Skeletal muscle tissue (tissue), 4 donors: ENCODE data around the gene PTPN12. TPM values are rescaled to one million over a fixed set of nuclear protein-coding genes. Genes with fewer than 3 reads are reported as not detected.
"Not testable (repeated sequence)": the region's sequence is repeated elsewhere in the genome, so short reads cannot be mapped to it uniquely, and the experiment has no call there.

Experiments
- H3K27ac ChIP-seq: one replicate; pipeline ENCODE4 v1.7.0; 2013; ENCODE audit warnings: mild to moderate bottlenecking, low read depth, low read length, inconsistent platforms
- H3K27me3 ChIP-seq, 3 donors: one replicate each; pipeline ENCODE4 v1.7.0; 2013; ENCODE audit warnings: low read length in 3 of 3; ENCODE audit not compliant: control insufficient read depth in 3 of 3, insufficient read depth in 3 of 3
- H3K36me3 ChIP-seq, 3 donors: one replicate each; pipeline ENCODE4 v1.7.0; 2013; ENCODE audit warnings: low read length in 3 of 3; ENCODE audit not compliant: control insufficient read depth in 3 of 3, insufficient read depth in 3 of 3
- H3K4me1 ChIP-seq, 3 donors: one replicate each; pipeline ENCODE4 v1.7.0; 2013; ENCODE audit warnings: low read length in 3 of 3, mild to moderate bottlenecking in 3 of 3; ENCODE audit not compliant: control insufficient read depth in 3 of 3, insufficient read depth in 3 of 3
- H3K4me3 ChIP-seq, 3 donors: one replicate each; pipeline ENCODE4 v1.7.0; 2013; ENCODE audit warnings: low read length in 3 of 3
- H3K9ac ChIP-seq, 3 donors: one replicate each; pipeline ENCODE4 v1.7.0; 2013; ENCODE audit warnings: low read length in 3 of 3, mild to moderate bottlenecking in 3 of 3, moderate library complexity in 2 of 3, low read depth in 1 of 3
- H3K9me3 ChIP-seq, 3 donors: one replicate each; pipeline ENCODE4 v1.7.0; 2013; ENCODE audit warnings: low read length in 3 of 3; ENCODE audit not compliant: control insufficient read depth in 3 of 3
- total RNA-seq: library from RNA; depleted of rRNA; stranded (reverse); fragments of >200 nt; gene quantifications from one replicate; pipeline ENCODE4 v1.2.3, GENCODE V29; 2014
- donor health status: Osteomylitis.

The PTPN12 gene
- 93.9 TPM for total RNA-seq

DNA sequence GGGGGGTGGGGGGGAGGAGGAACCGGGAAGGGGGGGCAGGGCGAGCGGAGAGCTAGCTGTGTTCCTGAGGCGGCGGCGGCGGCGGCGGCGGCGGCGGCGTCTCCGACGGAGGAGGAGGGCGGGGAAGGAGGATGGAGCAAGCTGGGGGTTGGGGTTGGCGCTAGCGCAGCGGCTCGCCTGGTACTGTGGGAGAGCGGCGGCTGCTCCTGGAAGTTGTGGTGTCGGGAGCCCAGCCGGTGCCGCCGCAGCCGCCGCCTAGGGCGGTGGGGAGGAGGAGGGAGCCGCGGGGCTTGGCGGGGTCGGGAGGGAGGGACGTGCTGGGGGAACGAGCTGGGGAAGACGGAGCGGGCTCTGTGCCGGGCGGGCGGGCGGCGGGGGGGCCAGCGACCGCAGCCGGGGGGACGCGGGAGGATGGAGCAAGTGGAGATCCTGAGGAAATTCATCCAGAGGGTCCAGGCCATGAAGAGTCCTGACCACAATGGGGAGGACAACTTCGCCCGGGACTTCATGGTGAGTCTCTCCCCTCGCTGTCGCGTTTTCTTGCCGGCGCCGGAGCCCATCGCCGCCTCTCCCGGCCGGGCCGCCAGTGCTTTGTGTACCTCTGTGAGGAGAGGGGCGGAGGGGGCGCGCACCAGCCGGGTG, at the start of gene PTPN12:
TSS of gene PTPN12 (plus strand) at position 160 of the 642 bp plus-strand sequence. CDS start at position 412, 252 bp downstream.
- Histone ChIP-seq H3K27me3 (no peaks in the 10 kb centered on the region), H3K9ac (peak within 1 kb of the TSS; percentile 93 to 99 (median 98)), H3K27ac (peak within 1 kb of the TSS; percentile 96), H3K36me3 (no peaks in the 10 kb centered on the region), H3K4me3 (peak within 1 kb of the TSS; percentile 93 to 97 (median 94)), H3K4me1 (peaks cover 0 to 10% (median 8%) of the 10 kb centered on the region in 3 donors), H3K9me3 (no peaks in the 10 kb centered on the region)

GRCh38 chr7:77488986-77489385, 48.1 kb upstream of the PTPN12 start:
- H3K9me3 ChIP-seq: no peaks in the 10 kb centered on the region
- no peak overlapping the region for H3K27ac ChIP-seq
- no peaks in the 10 kb centered on the region for H3K4me1 ChIP-seq
- H3K36me3 ChIP-seq: no peaks in the 10 kb centered on the region
- H3K27me3 ChIP-seq: no peaks in the 10 kb centered on the region
- no peak overlapping the region for H3K4me3 ChIP-seq
- no peak overlapping the region for H3K9ac ChIP-seq

DNA sequence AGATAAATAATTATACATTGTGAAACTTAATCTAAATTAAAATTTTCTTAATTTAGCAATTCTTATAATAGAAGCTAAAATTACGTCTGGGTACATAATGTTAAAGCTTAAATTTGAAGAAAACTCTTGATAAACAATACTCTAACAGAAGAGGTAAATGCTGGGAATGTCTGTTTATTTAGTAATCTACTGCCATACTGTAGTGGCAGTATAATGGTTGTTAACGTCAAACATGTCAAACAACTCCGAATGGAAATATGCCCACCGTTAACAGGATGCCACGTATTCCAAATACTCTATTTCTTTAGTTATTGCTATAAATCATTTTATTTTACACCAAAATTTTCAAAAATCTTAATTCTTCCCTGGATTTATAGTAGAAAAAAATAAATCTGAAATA, 40.0 kb upstream of the PTPN12 start:
- Histone ChIP-seq H3K36me3 (no peaks in the 10 kb centered on the region), H3K27me3 (no peaks in the 10 kb centered on the region), H3K9me3 (no peaks in the 10 kb centered on the region), H3K4me3 (no peak overlapping the region), H3K9ac (no peak overlapping the region), H3K27ac (no peak overlapping the region), H3K4me1 (peaks cover 2 to 12% (median 4%) of the 10 kb centered on the region in 3 donors)

- Histone ChIP-seq H3K4me1 (peaks cover 2 to 12% (median 4%) of the 10 kb centered on the region in 3 donors), H3K27ac (peak overlapping the region; percentile 11), H3K36me3 (no peaks in the 10 kb centered on the region), H3K9ac (peak overlapping the region in 1 of 3 donors; percentile 0), H3K27me3 (no peaks in the 10 kb centered on the region), H3K4me3 (peak overlapping the region in 1 of 3 donors; percentile 54), H3K9me3 (no peaks in the 10 kb centered on the region)
These were observed 38.3 kb upstream of the PTPN12 start for GRCh38 chr7:77498659-77499379.

GRCh38 chr7:77501192-77501515, 35.9 kb upstream of the PTPN12 start:
- Histone ChIP-seq H3K9me3 (no peaks in the 10 kb centered on the region), H3K9ac (no peak overlapping the region), H3K27me3 (no peaks in the 10 kb centered on the region), H3K36me3 (no peaks in the 10 kb centered on the region), H3K27ac (no peak overlapping the region), H3K4me1 (peaks cover 2 to 12% (median 4%) of the 10 kb centered on the region in 3 donors), H3K4me3 (no peak overlapping the region)

DNA sequence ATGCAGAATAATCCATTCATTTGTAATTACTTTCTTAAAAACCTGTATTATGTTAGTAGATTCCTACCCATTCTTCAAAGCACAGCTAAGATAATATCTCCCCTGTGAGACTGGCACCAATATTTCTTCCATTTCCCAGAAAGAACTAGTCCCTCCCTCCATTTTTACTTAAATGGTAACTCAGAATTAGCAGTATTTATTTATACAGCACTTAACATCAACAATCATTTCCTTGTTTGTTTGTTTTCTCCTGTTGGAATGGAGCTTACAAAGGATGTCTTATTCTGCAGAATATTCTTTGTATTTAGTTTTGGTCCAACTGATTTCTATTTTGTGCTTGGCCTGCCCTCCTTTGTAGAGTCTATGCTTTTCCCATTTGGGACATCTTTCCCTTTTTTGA, 32.1 kb upstream of the PTPN12 start:
- Histone ChIP-seq H3K27ac (no peak overlapping the region), H3K27me3 (no peaks in the 10 kb centered on the region), H3K9me3 (no peaks in the 10 kb centered on the region), H3K36me3 (no peaks in the 10 kb centered on the region), H3K9ac (no peak overlapping the region), H3K4me3 (no peak overlapping the region), H3K4me1 (peaks cover 0 to 5% (median 0%) of the 10 kb centered on the region in 3 donors)

GRCh38 chr7:77506899-77507298, 30.2 kb upstream of the PTPN12 start:
- H3K4me3 ChIP-seq: no peak overlapping the region
- H3K36me3 ChIP-seq: no peaks in the 10 kb centered on the region
- no peaks in the 10 kb centered on the region for H3K9me3 ChIP-seq
- no peaks in the 10 kb centered on the region for H3K27me3 ChIP-seq
- H3K4me1 ChIP-seq: no peaks in the 10 kb centered on the region
- no peak overlapping the region for H3K27ac ChIP-seq
- no peak overlapping the region for H3K9ac ChIP-seq

DNA sequence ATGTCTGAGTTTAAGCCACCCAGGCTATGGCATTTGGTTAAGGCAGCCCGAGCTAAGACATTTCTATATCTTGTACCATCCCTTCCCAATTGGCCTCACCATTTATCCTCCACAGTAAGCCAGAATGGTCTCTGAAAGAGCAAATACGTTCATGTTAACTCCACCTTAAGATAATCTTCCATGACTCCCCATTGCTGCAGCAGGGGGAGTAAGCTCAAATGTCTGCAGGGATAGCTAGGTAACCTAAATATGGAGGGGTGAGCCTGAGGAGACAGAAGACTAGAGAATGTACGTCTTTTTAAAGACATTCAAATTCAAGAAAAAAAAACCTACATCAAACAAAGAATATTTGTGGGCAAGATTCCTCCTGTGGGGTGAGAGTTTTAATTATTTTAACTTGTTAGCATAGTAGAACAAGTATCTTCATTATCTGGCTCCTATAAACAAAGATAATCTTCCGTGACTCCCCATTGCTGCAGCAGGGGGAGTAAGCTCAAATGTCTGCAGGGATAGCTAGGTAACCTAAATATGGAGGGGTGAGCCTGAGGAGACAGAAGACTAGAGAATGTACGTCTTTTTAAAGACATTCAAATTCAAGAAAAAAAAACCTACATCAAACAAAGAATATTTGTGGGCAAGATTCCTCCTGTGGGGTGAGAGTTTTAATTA, 24.0 kb upstream of the PTPN12 start:
- H3K36me3 ChIP-seq, H3K9ac ChIP-seq, H3K9me3 ChIP-seq, H3K4me1 ChIP-seq, H3K27me3 ChIP-seq, H3K4me3 ChIP-seq, H3K27ac ChIP-seq: not testable (repeated sequence)

GRCh38 chr7:77516085-77516484, 21.0 kb upstream of the PTPN12 start:
- H3K9me3 ChIP-seq: no peaks in the 10 kb centered on the region
- H3K4me3 ChIP-seq: no peak overlapping the region
- no peaks in the 10 kb centered on the region for H3K4me1 ChIP-seq
- no peaks in the 10 kb centered on the region for H3K27me3 ChIP-seq
- no peak overlapping the region for H3K27ac ChIP-seq
- no peaks in the 10 kb centered on the region for H3K36me3 ChIP-seq
- no peak overlapping the region for H3K9ac ChIP-seq

GRCh38 chr7:77520261-77520660, 16.8 kb upstream of the PTPN12 start:
- Histone ChIP-seq H3K36me3 (no peaks in the 10 kb centered on the region), H3K9ac (no peak overlapping the region), H3K4me1 (no peaks in the 10 kb centered on the region), H3K27me3 (no peaks in the 10 kb centered on the region), H3K4me3 (no peak overlapping the region), H3K9me3 (no peaks in the 10 kb centered on the region), H3K27ac (no peak overlapping the region)
